T follicular helper cell (primary cell): Measurements from ENCODE around the gene KLHL30.

ENCODE experiments used
- DNase-seq: peaks from one replicate; pipeline ENCODE4 v3.0.0-alpha.2; 2020; ENCODE audit warnings: low read depth

The KLHL30 gene

GRCh38 chr2:238174701-238175100, 36.2 kb downstream of the KLHL30 start:
- DNase-seq, result no peak

- no peak for DNase-seq
Observed at GRCh38 chr2:238176613-238177012, 38.1 kb downstream of the KLHL30 start.

DNA sequence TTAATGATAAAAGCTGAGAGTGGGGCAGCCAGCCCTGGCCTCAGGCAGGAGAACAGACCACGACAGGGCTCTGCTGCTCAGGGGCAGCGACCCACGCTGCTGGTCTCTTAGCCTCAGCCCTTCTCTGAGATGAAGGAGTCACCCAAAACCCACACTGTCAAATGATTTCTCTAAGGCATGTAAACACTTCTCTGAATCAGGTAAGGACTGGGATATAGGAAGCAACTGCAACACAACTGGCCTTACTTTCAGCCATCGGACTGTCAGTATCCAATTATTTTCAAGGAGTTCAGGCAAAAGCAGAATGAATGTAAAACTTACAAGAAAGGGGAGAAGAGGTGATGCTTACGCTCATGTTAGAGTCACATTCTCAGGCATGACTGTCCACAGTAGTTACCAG, 42.1 kb downstream of the KLHL30 start:
- DNase-seq, result no peak

DNA sequence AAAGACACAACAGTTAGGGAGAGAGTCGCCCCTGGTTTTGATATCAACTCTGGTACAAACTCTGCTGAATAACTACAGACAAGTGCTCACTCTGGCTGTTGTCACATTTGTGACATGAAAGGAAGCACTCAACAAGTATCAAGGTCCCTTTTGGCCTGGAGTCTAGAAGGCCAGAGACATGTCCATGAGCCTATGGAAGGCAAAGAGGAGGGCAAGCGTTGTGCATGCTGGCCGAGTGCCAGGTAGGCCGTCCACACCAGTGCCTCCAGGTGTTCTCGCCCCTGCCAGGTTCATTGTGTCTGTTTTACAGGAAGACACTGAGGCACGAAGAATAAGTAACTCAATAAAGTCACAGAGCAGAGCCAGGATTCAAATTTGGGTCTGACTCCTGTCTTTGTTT, 43.9 kb downstream of the KLHL30 start:
- DNase-seq, result no peak

DNA sequence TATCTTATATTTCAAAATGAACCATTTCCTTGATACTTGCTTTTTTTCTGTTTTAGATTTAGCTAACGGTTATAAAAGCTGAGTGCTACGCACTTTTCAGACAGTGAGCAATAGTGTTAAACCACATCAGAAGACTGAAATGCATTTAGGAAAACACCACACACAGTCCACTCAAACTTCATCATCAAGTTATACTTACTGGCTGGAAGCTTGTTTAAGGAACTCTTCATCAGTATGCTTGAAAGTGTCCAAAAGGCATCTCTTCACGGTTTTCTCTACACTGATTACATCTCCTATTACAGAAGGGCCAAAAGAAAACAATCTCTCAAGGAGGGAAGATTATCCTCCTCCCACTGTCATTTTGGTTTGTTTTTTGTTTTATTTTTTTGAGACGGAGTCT, 45.4 kb downstream of the KLHL30 start:
- no peak for DNase-seq

DNA sequence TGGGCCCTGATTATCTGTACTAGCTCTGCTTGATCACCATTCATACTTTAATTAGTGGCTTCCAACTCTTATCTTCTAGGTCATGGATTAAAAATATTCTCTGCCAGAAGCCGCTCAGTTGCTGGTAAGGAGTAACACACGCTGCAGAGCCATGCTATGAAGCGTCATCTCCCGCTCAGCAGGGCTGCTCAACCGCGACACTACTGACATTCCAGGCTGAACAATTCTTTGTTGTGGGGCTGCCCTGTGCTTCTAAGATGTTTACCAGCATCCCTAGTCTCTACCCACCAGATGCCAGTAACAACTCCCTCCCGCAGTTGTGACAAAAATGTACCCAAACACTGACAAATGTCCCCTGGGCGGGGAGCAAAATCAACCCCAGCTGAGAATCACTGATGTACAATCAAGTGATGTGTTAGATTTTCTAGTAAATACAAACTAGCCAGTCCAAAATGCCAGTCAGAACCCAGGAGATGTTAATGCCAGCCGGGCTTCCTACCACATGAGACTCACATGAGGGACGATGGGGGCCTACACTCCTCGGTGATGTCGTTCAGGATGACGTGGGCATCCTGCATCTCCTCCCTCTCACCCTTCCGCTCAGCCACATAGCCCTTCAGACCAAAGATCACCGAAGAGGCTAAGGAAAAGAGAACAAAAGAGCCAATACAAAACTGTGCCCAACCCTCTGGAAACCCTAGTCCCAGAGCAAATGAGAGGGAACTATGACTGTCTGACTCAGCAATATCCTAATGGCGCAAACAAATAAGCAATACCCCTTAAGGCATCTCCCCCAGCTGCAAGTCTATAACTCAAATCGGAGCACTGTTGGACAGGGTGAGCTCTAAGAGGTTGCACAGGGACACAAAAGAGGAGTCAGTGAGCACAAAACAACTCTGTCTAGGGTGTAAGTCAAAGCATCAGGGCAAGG, 49.4 kb downstream of the KLHL30 start:
- DNase-seq, result no peak

GRCh38 chr2:238190445-238190844, 52.0 kb downstream of the KLHL30 start:
- DNase-seq, result no peak
